GM12892 (cell line): ENCODE results near the gene TOGARAM2.

ENCODE experiments used
- POLR2A ChIP-seq: IDR thresholded peaks from 2 replicates; pipeline ENCODE4 v1.6.1; 2011; ENCODE audit warnings: low read depth, low read length, control low read depth
- POLR2AphosphoS5 ChIP-seq: IDR thresholded peaks from 2 replicates; pipeline ENCODE4 v1.6.1; 2011; ENCODE audit warnings: low read depth, low read length, control low read depth
- TAF1 ChIP-seq: IDR thresholded peaks from 2 replicates; pipeline ENCODE4 v1.6.1; 2011; ENCODE audit warnings: low read depth, mild to moderate bottlenecking, control low read depth, low read length, borderline replicate concordance

- no peak for TF ChIP-seq POLR2AphosphoS5
- no peak for TF ChIP-seq POLR2A
- no peak for TF ChIP-seq TAF1
These were observed 36.4 kb upstream of the TOGARAM2 start for GRCh38 chr2:28944535-28945248.
